ENCODE measurements around the gene SERPINA5.

SERPINA5 gene

GRCh38 chr14:94550041-94550440 lies 31.2 kb upstream of the SERPINA5 start:
- no peak for DNase-seq (ENCODE audit: low spot score)

GRCh38 chr14:94555991-94556390 lies 25.2 kb upstream of the SERPINA5 start:
- no peak for DNase-seq (ENCODE audit: low spot score)

GRCh38 chr14:94557327-94557726 lies 23.9 kb upstream of the SERPINA5 start:
- no peak for DNase-seq (ENCODE audit: low spot score)

GRCh38 chr14:94558842-94559241 lies 22.4 kb upstream of the SERPINA5 start:
- no peak for DNase-seq (ENCODE audit: low spot score)

GRCh38 chr14:94559638-94560290 lies 21.5 kb upstream of the SERPINA5 start:
- DNase-seq (ENCODE audit: low spot score): no peak

GRCh38 chr14:94560291-94560665 lies 20.9 kb upstream of the SERPINA5 start:
- no peak for DNase-seq (ENCODE audit: low spot score)

- DNase-seq (ENCODE audit: low spot score): no peak
Observed at GRCh38 chr14:94560751-94561655, 20.2 kb upstream of the SERPINA5 start, which contains the start of gene SERPINA4. SERPINA4 (plus strand) TSS chr14:94561442; CDS start chr14:94563483, 2,041 bp downstream.

GRCh38 chr14:94561656-94562010 lies 19.6 kb upstream of the SERPINA5 start:
- DNase-seq (ENCODE audit: low spot score): no peak

- no peak for DNase-seq (ENCODE audit: low spot score)
Observed at GRCh38 chr14:94562022-94562421, 19.2 kb upstream of the SERPINA5 start.

GRCh38 chr14:94562941-94563883 lies 18.0 kb upstream of the SERPINA5 start:
- DNase-seq (ENCODE audit: low spot score): no peak

GRCh38 chr14:94564381-94564780 lies 16.8 kb upstream of the SERPINA5 start:
- no peak for DNase-seq (ENCODE audit: low spot score)

GRCh38 chr14:94568186-94568585 lies 13.0 kb upstream of the SERPINA5 start:
- DNase-seq (ENCODE audit: low spot score): no peak

GRCh38 chr14:94569381-94570001 lies 11.7 kb upstream of the SERPINA5 start:
- no peak for DNase-seq (ENCODE audit: low spot score)

GRCh38 chr14:94570002-94570400 lies 11.2 kb upstream of the SERPINA5 start:
- DNase-seq (ENCODE audit: low spot score): no peak

- DNase-seq (ENCODE audit: low spot score): no peak
Observed at GRCh38 chr14:94570440-94570839, 10.8 kb upstream of the SERPINA5 start.

- no peak for DNase-seq (ENCODE audit: low spot score)
Observed at GRCh38 chr14:94571395-94571794, 9.8 kb upstream of the SERPINA5 start.

GRCh38 chr14:94571950-94572349 lies 9.3 kb upstream of the SERPINA5 start:
- no peak for DNase-seq (ENCODE audit: low spot score)

GRCh38 chr14:94572637-94573303 lies 8.5 kb upstream of the SERPINA5 start:
- DNase-seq (ENCODE audit: low spot score): no peak

GRCh38 chr14:94573475-94574277 lies 7.5 kb upstream of the SERPINA5 start:
- no peak for DNase-seq (ENCODE audit: low spot score)

GRCh38 chr14:94574336-94574735 lies 6.9 kb upstream of the SERPINA5 start:
- DNase-seq (ENCODE audit: low spot score): no peak
